Left hindlimb (tissue), 1 donor: ENCODE results near the gene FAHD2A.
"Not testable (repeated sequence)": the region's sequence is repeated elsewhere in the genome, so short reads cannot be mapped to it uniquely, and the experiment has no call there.

Source experiments
- DNase-seq: peaks from one replicate; pipeline ENCODE4 v3.0.0-alpha.2; 2018

FAHD2A gene

DNA sequence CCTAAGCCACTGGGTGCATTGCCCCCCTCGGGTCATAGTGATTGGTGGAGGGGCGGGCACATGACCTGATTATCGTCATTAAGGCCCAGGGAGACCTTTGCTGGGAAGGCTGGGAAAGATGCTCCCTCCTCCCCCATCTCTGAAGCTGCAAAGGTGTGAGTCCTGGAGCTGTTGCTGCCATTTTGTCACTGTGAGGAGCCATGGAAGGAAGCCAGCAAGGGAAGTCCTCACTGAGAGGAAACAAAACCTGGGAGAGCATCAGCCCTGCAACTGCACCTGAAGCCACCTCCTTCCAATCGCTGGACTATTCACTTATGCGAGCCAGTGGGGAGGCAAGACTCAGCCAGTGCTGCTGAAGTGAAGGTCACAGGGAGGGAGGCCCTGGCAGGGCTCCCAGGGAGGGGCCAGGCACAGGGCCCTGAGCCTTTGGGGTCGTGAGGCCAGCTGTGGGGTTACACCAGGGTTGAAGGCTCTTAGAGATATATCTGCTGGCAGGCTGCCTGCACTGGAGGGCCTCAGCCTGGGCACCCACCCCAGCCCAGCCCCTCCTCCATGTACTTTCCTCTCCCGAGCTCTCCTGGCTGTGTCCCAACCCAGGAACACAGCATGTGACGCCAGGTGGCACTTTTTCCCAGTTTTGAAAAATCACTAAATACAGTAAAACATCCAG lies 10.7 kb upstream of the FAHD2A start:
- no peak for DNase-seq

DNA sequence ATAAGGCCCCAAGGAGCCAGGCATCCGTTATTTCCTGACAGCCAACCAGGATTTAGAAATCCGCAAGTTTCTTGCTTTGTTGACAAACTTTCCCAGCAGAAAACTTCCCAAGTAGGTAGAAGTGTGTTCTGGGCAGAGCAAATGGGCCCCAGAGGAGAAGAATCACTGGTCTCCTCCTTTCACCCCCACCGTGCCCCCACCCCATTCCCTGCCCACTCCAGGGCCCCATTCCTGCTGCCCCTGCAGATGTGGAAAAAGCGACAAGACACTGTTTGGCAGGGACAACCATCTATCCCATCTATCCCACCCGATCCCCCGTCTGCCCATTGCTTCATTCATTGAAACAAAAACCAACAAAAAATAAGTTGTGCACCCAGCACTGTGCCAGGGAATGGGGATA lies 10.2 kb upstream of the FAHD2A start:
- DNase-seq: no peak

DNA sequence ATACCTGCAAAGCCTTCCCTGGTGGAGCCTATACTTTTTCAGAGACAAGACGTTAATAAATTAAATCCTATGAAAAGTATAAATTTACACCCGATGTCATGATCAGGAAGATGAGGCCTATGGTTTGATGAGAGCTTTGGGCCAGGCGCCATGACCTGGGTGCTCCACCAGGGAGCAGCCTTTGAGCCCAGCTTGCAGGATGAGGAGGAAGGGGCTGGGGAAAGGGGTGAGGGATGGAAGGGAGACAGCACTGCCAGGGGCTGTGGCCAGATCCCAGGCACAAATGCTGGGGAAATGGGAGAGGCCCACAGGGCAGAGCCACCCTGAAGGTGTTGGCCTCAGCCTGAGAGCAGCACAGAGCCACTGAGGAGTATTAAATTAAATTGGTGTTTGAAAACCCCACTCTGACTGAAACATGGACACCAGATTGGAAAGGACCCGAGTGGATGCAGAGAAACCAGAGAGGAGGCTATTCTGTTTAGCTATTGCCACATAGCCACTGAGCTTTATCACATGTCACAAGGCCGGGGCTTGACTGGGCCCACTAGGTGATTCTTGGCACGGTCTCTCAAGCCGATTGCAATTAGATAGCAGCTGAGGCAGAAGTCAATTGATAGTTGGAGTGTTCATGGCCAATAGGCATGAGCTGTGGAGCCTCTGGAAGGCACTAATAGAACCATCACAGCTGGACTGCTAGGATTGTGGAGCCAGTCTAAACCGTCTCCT lies 9.6 kb upstream of the FAHD2A start:
- no peak for DNase-seq

DNA sequence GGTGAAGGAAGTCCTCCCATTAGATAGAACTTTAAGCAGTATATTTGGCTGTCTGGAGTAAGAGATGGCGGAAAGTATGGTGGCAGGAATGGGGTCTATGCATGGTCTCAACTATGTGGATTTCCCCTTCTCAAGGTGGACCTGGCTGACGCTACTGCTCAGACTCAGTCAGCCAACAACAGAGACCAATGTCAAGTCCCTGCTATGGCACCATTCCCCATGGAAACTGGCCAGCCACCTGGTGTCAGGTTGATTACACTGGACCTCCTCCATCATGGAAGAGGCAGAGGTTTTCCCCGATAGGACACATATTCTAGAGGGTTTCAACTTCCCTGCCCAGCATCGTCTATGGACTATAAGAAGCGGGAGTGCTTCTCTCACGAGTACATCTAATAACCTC lies 8.6 kb upstream of the FAHD2A start:
- DNase-seq: no peak

DNA sequence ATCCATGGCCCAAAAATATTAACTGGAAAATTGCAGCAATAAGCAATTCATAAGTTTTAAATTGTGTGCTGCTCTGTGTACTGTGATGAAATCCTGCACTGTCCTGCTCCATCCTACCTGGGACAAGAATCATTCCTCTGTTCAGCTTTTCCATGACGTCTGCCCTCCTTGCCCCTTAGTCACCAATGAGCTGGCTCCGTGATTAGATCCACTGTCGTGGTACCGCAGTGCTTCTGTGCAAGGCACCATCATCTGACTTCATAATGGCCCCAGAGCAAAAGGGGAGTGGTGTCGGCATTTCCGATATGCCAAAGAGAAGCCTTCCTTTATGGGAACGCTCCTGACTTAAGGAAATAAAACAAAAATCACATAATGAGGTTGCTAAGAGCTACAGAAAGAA lies 3.4 kb upstream of the FAHD2A start:
- no peak for DNase-seq

DNA sequence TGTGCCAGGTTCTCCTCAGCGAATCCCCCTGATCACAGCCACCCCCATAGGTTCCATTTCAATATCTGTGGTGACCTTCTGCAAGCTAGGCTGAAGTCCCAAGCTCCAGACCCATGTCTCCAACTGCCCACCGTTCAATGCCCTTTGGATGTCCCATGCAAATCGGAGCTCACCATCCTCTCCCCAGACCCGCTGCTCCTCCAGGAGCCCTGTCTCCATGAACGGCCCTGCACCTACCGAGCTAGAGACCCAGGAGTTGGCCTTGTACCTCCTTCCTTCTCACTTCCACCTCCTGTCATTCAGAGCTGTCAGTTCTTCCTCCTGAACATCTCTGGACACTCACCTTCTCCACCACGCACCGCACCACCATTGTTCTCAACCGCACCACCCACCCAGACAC lies 1.0 kb upstream of the FAHD2A start:
- DNase-seq: no peak

DNA sequence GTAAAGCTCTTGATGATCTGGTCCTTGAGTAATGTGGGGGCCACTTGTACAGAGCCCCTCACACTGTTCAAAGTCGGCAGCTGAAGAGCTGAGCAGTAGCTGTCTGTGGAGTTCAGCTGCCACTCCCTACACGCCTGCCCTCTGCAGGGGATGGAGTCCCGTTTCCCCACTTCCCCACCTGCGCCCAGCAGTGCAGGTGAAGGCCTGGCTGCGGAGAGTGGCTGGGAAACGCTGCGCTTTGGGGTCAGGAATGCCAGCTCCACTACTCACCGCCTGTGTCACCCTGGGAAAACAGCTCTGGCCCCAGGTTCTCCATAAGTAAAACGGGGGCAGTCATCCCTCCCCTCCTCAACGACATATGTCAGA lies 521 bp upstream of the FAHD2A start:
- not testable (repeated sequence) for DNase-seq

DNA sequence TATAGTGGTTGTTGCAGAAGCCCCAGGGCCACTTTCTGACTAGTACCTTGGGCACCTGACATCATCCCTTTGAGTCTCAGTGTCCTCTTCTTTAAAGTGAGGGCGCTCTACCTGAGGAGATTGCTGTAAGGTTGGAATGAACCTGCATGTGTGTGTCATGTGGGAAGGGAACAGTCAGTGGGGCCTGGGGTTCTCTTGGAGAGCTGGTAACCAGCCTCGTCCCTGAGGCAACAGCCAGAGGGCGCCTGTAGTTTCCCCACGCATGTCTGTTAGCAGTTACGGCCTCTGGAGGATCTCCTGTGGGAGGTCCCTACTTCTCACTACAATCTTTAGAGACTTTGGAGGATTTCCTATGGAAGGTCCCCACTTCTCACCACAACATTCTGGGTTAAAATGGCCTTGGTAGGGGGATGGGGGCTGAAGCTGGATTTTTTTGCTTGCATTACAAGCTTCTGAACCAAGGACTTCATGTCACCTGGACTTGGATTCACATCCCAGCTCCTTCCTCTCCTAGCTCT lies 755 bp downstream of the FAHD2A start:
- not testable (repeated sequence) for DNase-seq

DNA sequence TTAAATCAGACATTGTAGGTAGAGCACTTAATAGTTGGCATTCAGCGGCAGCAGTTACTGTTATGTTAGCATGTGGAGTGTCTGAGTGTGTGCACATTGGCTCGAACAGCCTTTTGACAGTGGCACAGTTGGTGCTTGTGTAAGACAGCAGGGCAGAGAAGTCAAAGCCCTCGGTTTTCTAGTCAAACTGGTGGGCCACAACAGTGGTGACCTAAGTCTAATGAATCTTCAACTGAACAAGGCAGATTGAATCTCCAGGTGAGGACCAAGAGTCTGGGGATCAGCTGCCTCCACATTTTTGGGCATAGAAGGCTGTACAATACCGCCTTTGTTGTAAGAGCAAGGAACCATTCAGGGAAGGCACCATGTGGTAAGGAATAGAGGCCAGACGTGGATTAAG lies 1.3 kb downstream of the FAHD2A start:
- DNase-seq: not testable (repeated sequence)

DNA sequence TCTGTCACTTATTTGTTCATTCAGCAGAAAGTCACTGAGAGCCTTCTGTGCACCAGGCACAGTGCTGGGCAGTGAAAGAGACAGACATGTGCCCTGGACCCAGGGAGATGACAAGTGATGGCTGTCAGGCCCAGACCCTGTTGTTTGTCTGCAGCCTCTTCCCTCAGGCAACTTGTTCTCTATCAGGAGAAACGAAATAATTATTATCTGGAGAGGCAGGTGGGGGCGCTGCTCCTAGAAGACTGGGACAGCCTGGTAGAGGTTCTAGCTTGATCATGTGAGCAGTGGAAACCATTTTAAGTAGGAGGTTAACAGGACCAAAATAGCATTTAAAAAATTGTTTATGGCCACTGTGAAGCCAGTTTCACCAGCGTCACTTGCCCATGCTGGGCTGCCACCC lies 2.2 kb downstream of the FAHD2A start:
- not testable (repeated sequence) for DNase-seq

DNA sequence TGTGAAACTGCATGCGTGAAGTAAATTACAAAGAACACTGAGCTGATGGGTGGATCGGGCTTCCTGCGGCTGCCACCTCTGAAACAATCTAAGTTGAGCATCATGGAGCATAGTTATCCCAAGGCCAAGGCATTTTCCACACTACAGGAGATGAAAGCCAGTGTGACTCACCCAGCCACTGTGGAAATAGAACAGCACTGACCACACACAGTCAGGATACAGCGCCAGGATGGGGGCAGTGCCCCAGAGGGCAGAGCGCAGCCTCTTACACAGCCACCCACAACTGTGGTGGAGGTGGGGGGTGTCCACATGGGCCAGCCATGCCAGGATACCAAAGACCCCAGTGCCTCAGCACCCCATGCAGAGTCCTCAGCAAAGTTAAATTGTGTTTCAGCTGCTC lies 8.7 kb downstream of the FAHD2A start:
- not testable (repeated sequence) for DNase-seq

DNA sequence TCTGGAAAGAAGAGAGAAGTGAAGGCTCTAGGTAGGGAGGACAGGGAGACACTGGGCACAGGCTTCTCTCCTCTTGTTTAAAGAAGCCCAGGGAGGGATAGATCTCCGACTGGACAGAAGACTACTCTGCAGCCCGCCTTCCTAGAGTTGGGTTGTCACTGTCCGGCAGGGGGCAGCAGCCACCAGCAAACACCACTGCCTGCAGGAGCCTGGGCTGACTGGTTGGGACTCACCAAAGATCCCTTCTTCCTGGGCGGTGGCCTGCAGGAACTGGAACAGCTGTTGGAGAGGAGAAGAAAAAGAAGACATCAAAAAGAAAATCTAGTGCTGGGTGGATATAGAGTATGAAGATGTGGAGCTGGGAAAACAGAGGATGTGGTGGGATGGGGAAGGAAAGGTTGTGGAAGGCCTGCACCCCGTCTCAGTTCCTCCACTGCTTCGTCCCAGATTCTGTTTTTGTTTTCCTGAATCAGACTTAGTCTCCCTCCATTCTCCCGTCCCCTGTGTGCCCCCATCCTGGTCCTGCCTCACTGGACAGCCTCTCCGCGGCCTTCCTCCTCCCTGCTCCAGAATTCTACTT lies 11.6 kb downstream of the FAHD2A start:
- peak; percentile 86 for DNase-seq

DNA sequence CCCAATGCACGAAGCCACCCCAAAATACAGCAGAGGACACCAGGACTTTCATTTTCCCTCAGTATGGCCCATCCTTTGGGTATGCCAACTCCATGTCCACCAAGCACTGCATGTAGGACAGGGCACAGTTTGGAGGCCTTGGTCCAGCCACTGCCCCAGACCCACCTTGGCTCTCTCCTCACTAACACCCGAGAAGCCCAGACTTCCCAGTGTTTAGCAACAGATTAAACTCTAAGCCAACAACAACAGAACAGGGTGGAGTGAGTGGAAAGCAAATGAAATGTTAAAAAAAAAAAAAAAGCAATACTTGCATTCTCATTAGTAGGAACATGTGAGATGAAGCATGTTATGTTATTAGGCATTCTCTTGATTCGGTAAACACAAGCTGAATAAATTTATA lies 12.6 kb downstream of the FAHD2A start:
- not testable (repeated sequence) for DNase-seq

DNA sequence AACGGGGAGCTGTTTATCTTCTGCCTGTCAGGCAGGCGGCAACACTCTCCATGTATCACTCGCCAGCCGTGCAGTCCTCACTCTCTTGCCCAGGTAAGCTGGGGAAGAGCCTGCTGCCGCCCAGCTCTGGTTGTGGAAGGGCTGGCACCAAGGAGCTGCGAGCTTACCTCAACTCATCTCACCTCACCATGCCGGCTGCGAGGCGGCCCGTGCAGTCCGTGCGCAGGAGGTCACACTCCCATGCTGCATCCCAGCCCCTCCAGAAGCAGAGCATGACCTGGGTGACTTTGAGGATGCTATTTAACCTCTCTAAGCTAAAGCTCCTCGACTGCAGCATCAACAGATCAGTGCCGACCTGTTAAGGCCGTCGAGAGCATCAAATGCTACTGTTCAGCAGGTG lies 13.1 kb downstream of the FAHD2A start:
- DNase-seq: not testable (repeated sequence)

DNA sequence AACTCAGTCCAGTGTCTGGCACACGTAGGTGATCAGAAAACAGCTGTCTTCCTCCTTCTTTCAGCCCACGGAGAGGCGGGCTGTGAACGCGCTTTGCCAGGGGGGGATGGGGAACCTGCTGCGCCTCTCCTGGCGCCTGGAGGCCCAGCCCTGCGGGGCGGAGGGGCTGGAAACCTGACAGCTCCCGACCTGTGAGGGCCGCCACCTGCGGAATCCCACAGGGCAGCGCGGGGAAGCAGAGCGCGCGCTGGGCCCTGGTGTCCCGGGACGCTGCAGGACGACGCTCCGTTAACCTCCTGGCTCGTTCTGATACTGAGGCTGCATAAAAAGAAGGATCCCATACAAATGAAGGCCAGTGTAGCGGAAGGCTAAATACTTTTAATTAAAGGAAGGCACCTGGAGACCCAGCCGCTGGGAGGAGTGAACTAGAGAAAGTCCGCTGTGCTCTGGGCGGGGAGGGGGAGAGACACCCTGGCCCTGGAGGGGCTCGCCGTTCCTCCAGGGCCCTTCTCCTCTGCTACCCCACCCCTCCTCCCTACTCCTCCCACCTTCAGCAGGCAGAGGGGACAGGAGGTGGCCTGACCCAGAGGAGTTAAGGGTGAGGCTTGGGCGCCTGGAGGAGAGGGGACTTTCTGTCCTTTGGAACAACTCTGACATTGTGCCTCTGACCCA lies 24.8 kb downstream of the FAHD2A start:
- not testable (repeated sequence) for DNase-seq

DNA sequence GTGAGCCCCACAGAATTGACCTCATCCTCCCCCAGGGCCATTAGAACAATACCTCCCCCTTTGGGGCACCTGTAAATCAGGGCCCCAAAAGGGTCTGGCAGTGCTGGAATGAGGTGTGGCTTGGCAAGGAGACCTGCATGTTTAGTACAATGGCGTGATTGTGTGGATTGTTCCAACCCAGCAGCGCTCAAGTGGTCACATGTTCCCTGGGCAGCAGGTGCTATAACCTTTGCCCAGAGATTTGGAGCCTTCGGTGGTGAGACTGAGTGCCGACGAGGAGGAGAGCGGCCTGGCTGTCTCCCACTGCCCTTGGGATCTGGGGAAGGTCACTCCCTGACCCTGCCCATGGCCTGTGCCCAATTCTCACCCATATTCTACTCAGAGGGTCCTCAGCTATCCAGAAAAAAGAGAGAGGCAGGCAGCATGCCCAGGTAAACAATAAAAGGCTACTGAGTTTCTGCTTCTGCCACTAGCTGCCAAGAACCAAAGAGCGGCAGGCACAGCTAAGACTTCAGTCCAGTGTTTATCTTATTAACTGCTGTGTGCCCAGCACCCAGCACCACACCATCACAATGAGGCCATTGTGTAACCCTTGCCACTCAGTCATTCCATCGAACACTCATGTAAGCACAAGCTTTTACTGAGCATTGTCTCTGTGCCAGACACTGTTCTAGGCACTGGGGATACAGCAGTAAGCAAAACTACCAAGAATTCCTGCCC lies 27.4 kb downstream of the FAHD2A start:
- DNase-seq: not testable (repeated sequence)

DNA sequence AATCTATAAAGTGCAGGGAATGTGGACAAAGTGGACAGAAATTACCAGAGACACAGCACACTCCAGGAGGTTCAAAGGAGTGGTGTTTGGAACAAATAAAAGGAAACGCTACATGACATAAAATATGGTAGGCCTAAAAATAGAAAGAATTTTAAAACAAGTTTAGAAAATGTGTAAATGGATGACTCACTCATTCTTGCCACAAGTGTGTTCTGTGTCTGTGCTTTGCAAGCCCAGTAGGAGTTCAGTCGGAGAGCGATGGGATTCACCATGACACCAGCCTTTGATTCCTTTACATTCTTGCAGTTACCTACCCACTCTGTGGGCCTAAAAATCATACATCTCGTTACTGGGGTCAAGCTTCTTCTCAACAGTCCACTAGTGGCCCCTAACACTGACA lies 30.9 kb downstream of the FAHD2A start:
- not testable (repeated sequence) for DNase-seq

DNA sequence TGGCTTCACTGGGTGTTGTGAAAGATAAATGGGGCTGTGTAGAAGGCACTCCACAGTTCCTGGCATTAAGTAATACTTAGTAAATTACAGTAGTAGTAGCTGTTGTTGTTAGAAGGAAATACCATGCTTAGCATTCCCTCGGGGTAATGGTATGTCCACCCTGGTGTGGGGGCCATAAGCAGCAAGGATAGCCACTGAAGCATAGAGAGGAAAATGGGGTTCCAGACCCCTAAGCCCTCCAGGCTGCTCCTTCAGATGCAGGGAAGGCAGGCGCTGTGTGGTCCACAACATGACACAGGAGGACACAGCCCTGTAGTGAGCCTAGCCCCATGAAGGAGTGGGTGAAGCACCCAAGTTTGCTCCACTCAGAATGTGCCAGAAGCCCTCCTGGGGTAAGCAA lies 31.5 kb downstream of the FAHD2A start:
- not testable (repeated sequence) for DNase-seq

DNA sequence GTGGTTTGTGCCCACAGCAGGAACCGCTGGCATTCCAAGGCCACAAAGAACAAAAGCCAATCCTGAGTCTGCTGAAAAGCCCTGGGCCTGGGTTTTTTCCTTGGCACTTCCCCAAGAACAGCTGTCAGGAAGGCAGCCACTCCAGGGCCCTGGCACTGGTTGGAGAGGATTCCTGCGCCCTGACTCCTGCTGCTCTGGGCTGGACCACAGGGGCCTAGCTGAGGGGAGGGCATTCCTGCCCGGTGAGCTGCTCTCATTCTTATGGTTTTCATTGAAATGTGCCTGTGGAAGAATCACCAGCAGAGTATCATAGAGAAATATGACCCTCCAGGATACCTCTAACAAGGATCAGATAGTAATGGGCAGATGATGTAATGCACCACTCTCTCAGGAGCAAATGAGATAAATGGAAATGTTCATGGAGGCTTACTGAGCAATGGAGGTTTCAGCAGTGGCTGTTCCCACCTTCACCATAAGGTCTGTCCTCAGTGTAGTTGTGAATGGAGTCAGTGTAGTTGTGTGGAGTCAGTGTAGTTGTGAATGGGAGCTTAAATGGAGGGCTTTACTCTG lies 32.1 kb downstream of the FAHD2A start:
- not testable (repeated sequence) for DNase-seq

DNA sequence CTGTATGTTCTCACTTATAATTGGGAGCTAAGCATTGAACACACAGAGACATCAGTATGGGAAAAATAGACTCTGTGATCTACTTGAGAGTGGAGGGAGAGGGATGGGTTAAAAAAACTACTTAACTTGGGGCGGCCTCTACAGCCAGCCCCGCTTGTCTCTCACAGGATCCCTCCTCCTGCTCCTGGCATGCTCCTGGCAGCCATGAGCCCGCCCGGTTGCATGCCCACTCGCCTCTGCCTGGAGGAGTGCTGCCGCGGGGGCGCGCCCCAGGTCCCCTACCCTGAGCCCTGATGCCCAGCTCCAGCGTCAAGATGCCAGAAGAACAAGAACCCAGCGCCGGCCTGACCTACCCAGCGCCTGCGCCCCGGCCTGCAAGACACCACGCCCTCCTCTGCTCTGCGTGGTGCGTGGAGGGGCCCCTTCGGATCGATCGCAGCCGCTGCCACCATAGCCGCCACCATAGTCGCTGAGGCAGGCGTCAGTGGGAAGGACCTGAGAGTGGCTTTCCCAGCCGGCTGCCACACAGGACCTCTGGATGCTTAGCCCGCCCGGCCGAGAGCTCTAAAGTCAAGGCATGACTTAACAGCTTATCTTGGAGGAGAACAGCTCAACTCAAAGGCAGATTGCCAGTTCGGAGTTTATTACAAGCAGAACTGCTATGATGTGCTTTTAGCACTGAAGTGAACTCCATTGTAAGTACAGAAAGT lies 32.8 kb downstream of the FAHD2A start:
- not testable (repeated sequence) for DNase-seq

DNA sequence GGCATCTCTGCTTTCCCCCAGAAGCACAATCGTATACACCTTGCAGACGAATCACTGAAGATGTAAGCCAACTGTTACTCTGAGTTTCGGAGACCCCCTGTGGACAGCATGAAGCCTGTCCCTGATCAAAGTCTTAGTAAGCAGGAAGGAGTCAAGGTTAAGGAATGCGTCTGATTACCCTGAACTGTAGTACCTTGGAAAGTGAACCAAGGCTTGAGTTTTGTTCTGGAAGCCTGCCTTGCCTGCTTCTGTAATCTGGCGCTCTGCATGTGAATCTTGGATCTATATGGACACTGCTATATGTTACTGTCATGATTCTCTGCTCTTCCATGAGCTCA lies 33.3 kb downstream of the FAHD2A start:
- DNase-seq: not testable (repeated sequence)
